ENCODE data around the gene MDGA2. TPM values are rescaled to one million over a fixed set of nuclear protein-coding genes. Genes with fewer than 3 reads are reported as not detected.

Gene MDGA2
- total and polyA plus RNA-seq, 2 donors (not counting 1 experiment from before 2014, with no cell fraction given), result not detected

- no peaks in the 10 kb centered on the region for H4K20me1 ChIP-seq (ENCODE audit: control insufficient read depth, extremely low read depth, insufficient read depth, low read length)
- H3K9ac ChIP-seq (ENCODE audit: insufficient read depth, low read length), result no peak overlapping the region
- no peak overlapping the region for H2AFZ ChIP-seq (ENCODE audit: low read length)
- H3K4me3 ChIP-seq (replicated peaks in 1 of 4; ENCODE audit: control extremely low read depth in 1 of 4, insufficient read depth in 1 of 4, low read depth in 3 of 4, low read length in 4 of 4), result no peak overlapping the region
- no peaks in the 10 kb centered on the region for H3K9me3 ChIP-seq (ENCODE audit: control insufficient read depth, insufficient read depth, low read depth, low read length)
- H3K79me2 ChIP-seq (ENCODE audit: control insufficient read depth, insufficient read depth, low read length), result no peaks in the 10 kb centered on the region
- TF ChIP-seq EZH2 (IDR thresholded peaks at IDR 0.05; ENCODE audit: low read length, missing control alignments), result no peak
- TF ChIP-seq CTCF (conservative IDR thresholded peaks at IDR 0.05 in 1 of 2, IDR thresholded peaks at IDR 0.05 in 1 of 2; ENCODE audit: low read depth in 1 of 2, low read length in 2 of 2), result no peak
- no peak overlapping the region for H3K4me2 ChIP-seq (ENCODE audit: extremely low read depth, insufficient read depth, low read length)
- no peaks in the 10 kb centered on the region for H3K36me3 ChIP-seq (ENCODE audit: control insufficient read depth, insufficient read depth, low read length)
- H3K4me1 ChIP-seq (ENCODE audit: control insufficient read depth, extremely low read depth, insufficient read depth, low read length), result no peaks in the 10 kb centered on the region
- DNase-seq (ENCODE audit: low read depth in 2 of 2), result no peak
- no peak overlapping the region for H3K27ac ChIP-seq (ENCODE audit: insufficient read depth, low read length)
- H3K27me3 ChIP-seq (ENCODE audit: control insufficient read depth, insufficient read depth, low read length), result no peaks in the 10 kb centered on the region
These were observed 789.8 kb downstream of the MDGA2 start for GRCh38 chr14:46885566-46885965.

GRCh38 chr14:46861753-46862152 lies 813.7 kb downstream of the MDGA2 start:
- Histone ChIP-seq H4K20me1 (ENCODE audit: control insufficient read depth, extremely low read depth, insufficient read depth, low read length) (no peaks in the 10 kb centered on the region), H3K36me3 (ENCODE audit: control insufficient read depth, insufficient read depth, low read length) (no peaks in the 10 kb centered on the region), H3K27me3 (ENCODE audit: control insufficient read depth, insufficient read depth, low read length) (no peaks in the 10 kb centered on the region), H3K27ac (ENCODE audit: insufficient read depth, low read length) (no peak overlapping the region), H3K4me3 (replicated peaks in 1 of 4; ENCODE audit: control extremely low read depth in 1 of 4, insufficient read depth in 1 of 4, low read depth in 3 of 4, low read length in 4 of 4) (no peak overlapping the region), H3K79me2 (ENCODE audit: control insufficient read depth, insufficient read depth, low read length) (no peaks in the 10 kb centered on the region), H2AFZ (ENCODE audit: low read length) (no peak overlapping the region), H3K9me3 (ENCODE audit: control insufficient read depth, insufficient read depth, low read depth, low read length) (no peaks in the 10 kb centered on the region), H3K4me2 (ENCODE audit: extremely low read depth, insufficient read depth, low read length) (no peak overlapping the region), H3K9ac (ENCODE audit: insufficient read depth, low read length) (no peak overlapping the region), H3K4me1 (ENCODE audit: control insufficient read depth, extremely low read depth, insufficient read depth, low read length) (no peaks in the 10 kb centered on the region)
- TF ChIP-seq CTCF (conservative IDR thresholded peaks at IDR 0.05 in 1 of 2, IDR thresholded peaks at IDR 0.05 in 1 of 2; ENCODE audit: low read depth in 1 of 2, low read length in 2 of 2) (no peak), EZH2 (IDR thresholded peaks at IDR 0.05; ENCODE audit: low read length, missing control alignments) (no peak)
- no peak for DNase-seq (ENCODE audit: low read depth in 2 of 2)

GRCh38 chr14:46840944-46841720 lies 834.3 kb downstream of the MDGA2 start:
- no peak overlapping the region for H3K4me3 ChIP-seq (replicated peaks in 1 of 4; ENCODE audit: control extremely low read depth in 1 of 4, insufficient read depth in 1 of 4, low read depth in 3 of 4, low read length in 4 of 4)
- no peak overlapping the region for H3K4me2 ChIP-seq (ENCODE audit: extremely low read depth, insufficient read depth, low read length)
- no peaks in the 10 kb centered on the region for H4K20me1 ChIP-seq (ENCODE audit: control insufficient read depth, extremely low read depth, insufficient read depth, low read length)
- no peak overlapping the region for H3K27ac ChIP-seq (ENCODE audit: insufficient read depth, low read length)
- H3K9me3 ChIP-seq (ENCODE audit: control insufficient read depth, insufficient read depth, low read depth, low read length), result no peaks in the 10 kb centered on the region
- H3K4me1 ChIP-seq (ENCODE audit: control insufficient read depth, extremely low read depth, insufficient read depth, low read length), result no peaks in the 10 kb centered on the region
- H3K27me3 ChIP-seq (ENCODE audit: control insufficient read depth, insufficient read depth, low read length), result no peaks in the 10 kb centered on the region
- no peak overlapping the region for H3K9ac ChIP-seq (ENCODE audit: insufficient read depth, low read length)
- peak in 1 of 2 donors; percentile 46 for DNase-seq (ENCODE audit: low read depth in 2 of 2)
- H2AFZ ChIP-seq (ENCODE audit: low read length), result no peak overlapping the region
- H3K36me3 ChIP-seq (ENCODE audit: control insufficient read depth, insufficient read depth, low read length), result no peaks in the 10 kb centered on the region
- H3K79me2 ChIP-seq (ENCODE audit: control insufficient read depth, insufficient read depth, low read length), result no peaks in the 10 kb centered on the region
- TF ChIP-seq EZH2 (IDR thresholded peaks at IDR 0.05; ENCODE audit: low read length, missing control alignments), result no peak
- no peak for TF ChIP-seq CTCF (conservative IDR thresholded peaks at IDR 0.05 in 1 of 2, IDR thresholded peaks at IDR 0.05 in 1 of 2; ENCODE audit: low read depth in 1 of 2, low read length in 2 of 2)
